Measurements from ENCODE around the gene KDM2B. TPM values are rescaled to one million over a fixed set of nuclear protein-coding genes. Genes with fewer than 3 reads are reported as not detected.
A peak's percentile ranks its signal among the peaks of the same experiment; 100 is the strongest.

KDM2B gene
- total RNA-seq, 3 donors from 2014 or later, result 12.3 to 26.8 (median 16.7) TPM

DNA sequence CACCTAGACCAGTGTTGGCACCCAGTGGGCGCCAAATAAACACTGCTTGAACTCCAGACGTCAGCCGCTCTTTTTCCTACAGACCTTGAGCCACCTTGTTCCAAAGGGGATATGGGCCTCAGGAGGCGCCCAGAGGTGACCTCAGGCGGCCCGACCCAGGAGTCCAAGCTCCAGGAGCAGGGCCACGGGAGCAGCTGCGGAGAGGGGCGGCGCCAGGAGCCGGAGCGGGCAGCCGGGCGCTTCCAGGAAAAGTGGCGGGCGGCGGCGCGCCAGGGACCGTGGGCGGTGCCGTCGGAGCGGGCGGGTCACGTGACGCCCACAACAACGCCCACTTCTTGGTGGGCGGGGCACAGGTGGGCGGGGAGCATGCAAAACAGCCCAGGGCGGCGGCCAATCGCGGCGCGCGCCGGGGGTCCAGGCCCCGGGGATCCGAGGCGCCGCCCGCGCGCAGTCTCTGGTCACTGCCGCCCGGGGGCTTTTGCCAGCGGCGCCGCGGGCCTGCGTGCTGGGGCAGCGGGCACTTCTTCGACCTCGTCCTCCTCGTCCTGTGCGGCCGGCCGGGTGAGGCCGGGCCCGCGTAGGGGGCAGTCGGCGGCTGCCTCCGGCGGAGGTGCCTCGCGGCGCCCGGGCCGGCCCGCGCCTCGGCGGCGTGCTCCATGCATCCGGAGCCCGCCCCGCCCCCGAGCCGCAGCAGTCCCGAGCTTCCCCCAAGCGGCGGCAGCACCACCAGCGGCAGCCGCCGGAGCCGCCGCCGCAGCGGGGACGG, 45.4 kb upstream of the KDM2B start, which contains the start of gene ORAI1:
Gene ORAI1 (plus strand): TSS at position 444 of the 766 bp plus-strand sequence.
- no peaks in the 10 kb centered on the region for H3K36me3 ChIP-seq
- peak within 1 kb of the TSS; percentile 79 to 96 for H3K27ac ChIP-seq
- H3K27me3 ChIP-seq, result no peaks in the 10 kb centered on the region
- peak within 1 kb of the TSS; percentile 62 to 73 (median 67) for H3K4me3 ChIP-seq
- intact Hi-C loops (cut with DNase I; ENCODE audit: low total_unique reads), result no loop called here
- TF ChIP-seq, protein P1, sequence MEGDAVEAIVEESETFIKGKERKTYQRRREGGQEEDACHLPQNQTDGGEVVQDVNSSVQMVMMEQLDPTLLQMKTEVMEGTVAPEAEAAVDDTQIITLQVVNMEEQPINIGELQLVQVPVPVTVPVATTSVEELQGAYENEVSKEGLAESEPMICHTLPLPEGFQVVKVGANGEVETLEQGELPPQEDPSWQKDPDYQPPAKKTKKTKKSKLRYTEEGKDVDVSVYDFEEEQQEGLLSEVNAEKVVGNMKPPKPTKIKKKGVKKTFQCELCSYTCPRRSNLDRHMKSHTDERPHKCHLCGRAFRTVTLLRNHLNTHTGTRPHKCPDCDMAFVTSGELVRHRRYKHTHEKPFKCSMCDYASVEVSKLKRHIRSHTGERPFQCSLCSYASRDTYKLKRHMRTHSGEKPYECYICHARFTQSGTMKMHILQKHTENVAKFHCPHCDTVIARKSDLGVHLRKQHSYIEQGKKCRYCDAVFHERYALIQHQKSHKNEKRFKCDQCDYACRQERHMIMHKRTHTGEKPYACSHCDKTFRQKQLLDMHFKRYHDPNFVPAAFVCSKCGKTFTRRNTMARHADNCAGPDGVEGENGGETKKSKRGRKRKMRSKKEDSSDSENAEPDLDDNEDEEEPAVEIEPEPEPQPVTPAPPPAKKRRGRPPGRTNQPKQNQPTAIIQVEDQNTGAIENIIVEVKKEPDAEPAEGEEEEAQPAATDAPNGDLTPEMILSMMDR (IDR thresholded peaks at IDR 0.05), result peak in 1 of 3 donors; percentile 33
- TF ChIP-seq POLR2AphosphoS5 (IDR thresholded peaks at IDR 0.05), result peak in 1 of 3 donors; percentile 61
- TF ChIP-seq POLR2A (IDR thresholded peaks at IDR 0.05), result no peak
- DNase-seq (ENCODE audit: low spot score in 2 of 2), result peak; percentile 90 to 94
- no peaks in the 10 kb centered on the region for H3K9me3 ChIP-seq
- H3K4me1 ChIP-seq, result peaks cover 3% of the 10 kb centered on the region in 2 donors

DNA sequence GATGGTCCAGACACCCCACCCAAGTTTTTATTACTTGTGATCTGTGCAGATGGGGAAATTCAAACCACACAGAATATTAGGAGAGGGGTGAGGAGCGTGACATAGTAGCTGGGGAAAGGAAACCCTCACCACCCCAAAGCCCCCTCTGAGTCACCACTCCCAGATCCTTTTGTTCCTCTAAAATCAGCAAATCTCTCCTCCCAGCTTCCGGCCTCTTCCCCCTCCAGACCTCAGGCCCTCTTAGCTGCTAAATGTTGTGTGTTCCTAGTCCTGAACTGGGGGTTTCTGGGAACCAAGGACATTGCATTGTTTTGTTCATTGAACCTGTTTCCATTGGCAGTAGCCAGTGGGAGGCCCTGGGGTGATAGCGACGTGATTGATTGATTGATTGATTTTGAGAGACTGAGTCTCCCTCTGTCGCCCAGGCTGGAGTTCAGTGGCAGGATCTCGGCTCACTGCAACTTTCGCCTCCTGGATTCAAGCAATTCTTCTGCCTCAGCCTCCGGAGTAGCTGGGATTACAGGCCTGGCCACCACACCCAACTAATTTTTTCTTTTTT, 39.6 kb upstream of the KDM2B start:
- TF ChIP-seq, protein P1 (IDR thresholded peaks at IDR 0.05), result no peak
- no peak for TF ChIP-seq POLR2AphosphoS5 (IDR thresholded peaks at IDR 0.05)
- no peak for TF ChIP-seq POLR2A (IDR thresholded peaks at IDR 0.05)
- Histone ChIP-seq H3K27me3 (no peaks in the 10 kb centered on the region), H3K36me3 (no peaks in the 10 kb centered on the region), H3K27ac (no peak overlapping the region), H3K4me3 (no peak overlapping the region), H3K4me1 (peaks cover 0 to 3% of the 10 kb centered on the region in 2 donors), H3K9me3 (no peaks in the 10 kb centered on the region)
- no peak for DNase-seq (ENCODE audit: low spot score in 2 of 2)
- intact Hi-C loops (cut with DNase I; ENCODE audit: low total_unique reads), result loop anchor here (1.0 kb wide), 1 partner anchor 105 kb away; no protein-coding TSS in a partner anchor

DNA sequence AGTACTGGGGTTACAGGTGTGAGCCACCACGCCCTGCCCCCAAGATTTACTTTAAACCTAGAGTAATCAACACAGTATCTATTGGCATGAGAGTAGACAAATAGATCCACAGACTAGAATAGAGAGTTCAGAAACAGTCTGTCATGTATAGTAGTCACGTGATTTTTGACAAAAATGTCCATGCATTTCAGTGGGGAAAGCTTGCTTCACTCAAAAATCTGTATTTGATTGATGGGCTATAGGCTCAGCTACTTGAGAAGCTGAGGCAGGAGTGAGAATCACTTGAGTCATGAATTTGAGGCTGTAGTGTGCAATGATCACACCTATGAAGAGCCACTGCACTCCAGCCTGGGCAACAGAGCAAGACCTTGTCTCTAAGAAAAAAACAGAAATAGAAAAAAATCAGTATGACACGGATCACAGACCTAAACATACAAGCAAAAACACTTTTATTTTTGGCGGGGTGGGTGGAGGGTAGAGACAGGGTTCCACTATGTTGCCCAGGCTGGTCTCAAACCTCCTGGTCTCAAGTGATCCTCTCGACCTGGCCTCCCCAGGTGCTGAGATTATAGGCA, 37.9 kb upstream of the KDM2B start:
- DNase-seq (ENCODE audit: low spot score in 2 of 2), result no peak
- no peaks in the 10 kb centered on the region for H3K9me3 ChIP-seq
- no peaks in the 10 kb centered on the region for H3K27me3 ChIP-seq
- intact Hi-C loops (cut with DNase I; ENCODE audit: low total_unique reads), result no loop called here
- H3K36me3 ChIP-seq, result no peaks in the 10 kb centered on the region
- H3K4me3 ChIP-seq, result no peak overlapping the region
- TF ChIP-seq POLR2A (IDR thresholded peaks at IDR 0.05) (no peak), POLR2AphosphoS5 (IDR thresholded peaks at IDR 0.05) (no peak)
- TF ChIP-seq, protein P1 (IDR thresholded peaks at IDR 0.05), result no peak
- H3K27ac ChIP-seq, result no peak overlapping the region
- no peaks in the 10 kb centered on the region for H3K4me1 ChIP-seq

DNA sequence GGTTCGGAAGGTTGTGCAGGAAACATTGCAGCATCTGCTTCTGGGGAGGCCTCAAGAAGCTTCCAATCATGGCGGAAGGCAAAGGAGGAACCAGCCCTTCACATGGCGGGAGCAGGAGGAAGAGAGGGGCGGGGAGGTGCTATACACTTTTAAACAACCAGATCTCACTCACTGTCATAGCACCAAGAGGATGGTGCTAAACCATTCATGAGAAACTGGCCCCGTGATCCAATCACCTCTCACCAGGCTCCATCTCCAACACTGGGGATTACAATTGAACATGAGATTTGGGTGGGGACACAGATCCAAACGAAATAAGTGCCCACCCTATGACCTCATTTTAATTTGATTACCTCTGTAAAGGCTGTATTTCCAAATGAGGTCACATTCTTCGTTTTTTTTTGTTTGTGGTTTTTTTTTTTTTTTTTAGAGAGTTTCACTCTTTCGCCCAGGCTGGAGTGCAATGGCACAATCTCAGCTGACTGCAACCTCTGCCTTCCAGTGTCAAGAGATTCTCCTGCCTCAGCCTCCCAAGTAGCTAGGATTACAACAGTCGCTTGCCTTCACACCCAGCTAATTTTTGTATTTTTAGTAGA, 34.1 kb upstream of the KDM2B start:
- TF ChIP-seq POLR2A (IDR thresholded peaks at IDR 0.05) (no peak), POLR2AphosphoS5 (IDR thresholded peaks at IDR 0.05) (no peak)
- TF ChIP-seq, protein P1 (IDR thresholded peaks at IDR 0.05), result no peak
- DNase-seq (ENCODE audit: low spot score in 2 of 2), result no peak
- Histone ChIP-seq H3K27me3 (no peaks in the 10 kb centered on the region), H3K4me1 (no peaks in the 10 kb centered on the region), H3K4me3 (no peak overlapping the region), H3K36me3 (no peaks in the 10 kb centered on the region), H3K9me3 (no peaks in the 10 kb centered on the region), H3K27ac (no peak overlapping the region)
- intact Hi-C loops (cut with DNase I; ENCODE audit: low total_unique reads), result no loop called here

Measured in breast epithelium (tissue), 4 donors.